NCI-H2029 treated with DMSO at 0.1 percent for 48 hours (cell line): ENCODE data around the gene CBL.

Experiments
- DNase-seq: peaks from one replicate; lab custom pipeline; 2025; lab: John Stamatoyannopoulos, UW

CBL gene

DNA sequence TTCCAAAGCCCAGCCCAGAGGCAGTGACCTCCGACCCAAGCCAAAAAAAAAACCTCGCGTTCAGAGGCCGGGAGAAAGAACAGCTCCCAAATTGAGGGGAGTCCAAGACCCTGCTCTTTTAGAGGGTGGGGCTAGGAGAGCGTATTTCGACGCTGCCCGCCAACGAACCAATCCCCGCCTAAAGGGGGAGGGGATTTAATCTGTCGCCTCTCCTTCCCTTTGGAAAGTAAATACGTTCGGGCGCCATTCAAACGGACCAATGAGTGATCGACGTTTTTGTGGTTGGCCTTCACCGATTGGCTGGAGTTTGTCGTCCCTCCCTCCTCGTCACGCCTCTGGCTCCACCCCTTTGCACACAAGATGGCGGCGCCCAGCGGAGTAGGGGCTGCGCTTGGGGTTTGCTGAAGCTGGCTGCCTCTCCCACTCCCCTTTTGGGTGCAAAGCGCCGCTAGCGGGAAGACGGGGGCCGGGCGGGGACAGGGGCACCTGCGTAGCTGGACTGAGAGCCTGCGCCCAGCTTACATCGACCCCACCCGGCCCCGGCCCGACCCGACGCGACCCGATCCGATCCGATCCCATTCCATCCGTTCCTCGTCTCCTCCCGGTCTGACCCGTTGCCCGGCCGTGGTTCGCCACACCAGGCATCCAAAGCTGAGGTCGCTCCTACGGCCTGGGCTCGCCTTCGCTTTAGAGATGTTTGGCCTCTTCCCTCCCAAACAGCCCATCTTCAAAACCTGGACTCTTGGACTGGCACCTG, 128.2 kb downstream of the CBL start, which contains the start of gene RNF26:
Gene RNF26 (plus strand): TSS at position 354 of the 757 bp plus-strand sequence. CDS start 596 bp downstream, outside the sequence.
- peak; percentile 92 for DNase-seq

DNA sequence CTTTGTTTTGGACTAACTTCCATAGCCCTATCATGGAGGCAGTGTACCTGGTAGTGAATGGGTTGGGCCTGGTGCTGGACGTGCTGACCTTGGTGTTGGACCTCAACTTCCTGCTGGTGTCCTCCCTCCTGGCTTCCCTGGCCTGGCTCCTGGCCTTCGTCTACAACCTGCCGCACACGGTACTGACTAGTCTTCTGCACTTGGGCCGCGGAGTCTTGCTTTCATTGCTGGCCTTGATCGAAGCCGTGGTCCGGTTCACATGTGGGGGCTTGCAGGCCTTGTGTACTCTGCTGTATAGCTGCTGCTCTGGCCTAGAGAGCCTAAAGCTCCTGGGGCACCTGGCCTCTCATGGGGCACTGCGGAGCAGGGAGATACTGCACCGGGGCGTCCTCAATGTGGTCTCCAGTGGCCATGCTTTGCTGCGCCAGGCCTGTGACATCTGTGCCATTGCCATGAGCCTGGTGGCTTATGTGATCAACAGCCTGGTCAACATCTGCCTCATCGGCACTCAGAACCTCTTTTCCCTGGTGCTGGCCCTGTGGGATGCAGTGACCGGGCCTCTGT, 129.0 kb downstream of the CBL start:
- no peak for DNase-seq

DNA sequence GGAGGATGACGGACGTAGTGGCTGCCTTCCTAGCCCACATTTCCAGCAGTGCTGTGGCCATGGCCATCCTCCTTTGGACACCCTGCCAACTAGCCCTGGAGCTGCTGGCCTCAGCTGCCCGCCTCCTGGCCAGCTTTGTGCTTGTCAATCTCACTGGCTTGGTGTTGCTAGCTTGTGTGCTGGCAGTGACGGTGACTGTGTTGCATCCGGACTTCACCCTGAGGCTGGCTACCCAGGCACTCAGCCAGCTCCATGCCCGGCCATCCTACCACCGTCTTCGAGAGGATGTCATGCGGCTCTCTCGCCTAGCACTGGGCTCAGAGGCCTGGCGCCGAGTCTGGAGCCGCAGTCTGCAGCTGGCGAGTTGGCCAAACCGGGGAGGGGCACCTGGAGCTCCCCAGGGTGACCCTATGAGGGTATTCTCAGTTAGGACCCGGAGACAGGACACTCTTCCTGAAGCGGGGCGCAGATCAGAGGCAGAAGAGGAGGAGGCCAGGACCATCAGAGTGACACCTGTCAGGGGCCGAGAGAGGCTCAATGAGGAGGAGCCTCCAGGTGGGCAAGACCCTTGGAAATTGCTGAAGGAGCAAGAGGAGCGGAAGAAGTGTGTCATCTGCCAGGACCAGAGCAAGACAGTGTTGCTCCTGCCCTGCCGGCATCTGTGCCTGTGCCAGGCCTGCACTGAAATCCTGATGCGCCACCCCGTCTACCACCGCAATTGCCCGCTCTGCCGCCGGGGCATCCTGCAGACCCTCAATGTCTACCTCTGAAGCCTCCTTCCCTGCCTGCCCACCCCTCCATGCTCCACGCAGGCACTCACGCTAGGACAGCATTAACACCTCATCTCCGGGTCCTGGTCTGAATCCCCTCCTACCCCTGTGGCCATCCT, 129.8 kb downstream of the CBL start:
- DNase-seq, result no peak

DNA sequence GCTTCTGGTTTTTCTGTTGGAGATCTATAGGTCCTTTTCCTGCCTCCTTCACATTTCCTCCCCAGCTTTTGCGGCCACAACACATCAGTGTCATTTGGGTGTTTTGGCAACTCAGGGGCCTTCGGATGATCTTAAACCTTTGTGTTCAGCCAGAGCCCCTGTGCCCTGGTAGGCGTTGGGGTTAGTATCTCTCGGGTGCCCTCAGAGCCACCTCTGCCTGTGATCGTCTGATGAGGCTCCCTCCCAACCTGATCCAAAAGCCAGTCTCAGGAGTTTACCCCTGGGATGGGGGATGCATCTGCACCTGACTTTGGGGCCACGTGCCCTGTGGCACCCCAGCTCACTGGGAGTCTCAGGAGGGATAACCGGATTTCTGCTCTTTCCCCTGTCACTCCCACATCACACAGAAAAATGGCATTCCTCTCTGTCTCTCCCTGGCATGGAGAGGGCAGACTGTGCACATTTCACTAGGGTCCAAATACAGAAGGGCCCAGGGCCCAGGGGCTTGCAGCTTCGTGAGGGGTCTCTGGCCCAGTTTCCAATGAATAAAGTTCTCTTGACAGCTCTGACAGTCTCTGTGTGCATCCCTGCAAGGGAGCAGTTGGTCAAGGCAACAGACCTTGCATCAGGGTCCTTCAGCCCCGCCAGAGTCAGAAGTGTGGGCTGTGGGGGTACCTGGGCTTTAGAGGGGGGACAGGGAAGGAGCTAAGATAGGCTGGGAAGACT, 130.8 kb downstream of the CBL start:
- DNase-seq, result no peak

DNA sequence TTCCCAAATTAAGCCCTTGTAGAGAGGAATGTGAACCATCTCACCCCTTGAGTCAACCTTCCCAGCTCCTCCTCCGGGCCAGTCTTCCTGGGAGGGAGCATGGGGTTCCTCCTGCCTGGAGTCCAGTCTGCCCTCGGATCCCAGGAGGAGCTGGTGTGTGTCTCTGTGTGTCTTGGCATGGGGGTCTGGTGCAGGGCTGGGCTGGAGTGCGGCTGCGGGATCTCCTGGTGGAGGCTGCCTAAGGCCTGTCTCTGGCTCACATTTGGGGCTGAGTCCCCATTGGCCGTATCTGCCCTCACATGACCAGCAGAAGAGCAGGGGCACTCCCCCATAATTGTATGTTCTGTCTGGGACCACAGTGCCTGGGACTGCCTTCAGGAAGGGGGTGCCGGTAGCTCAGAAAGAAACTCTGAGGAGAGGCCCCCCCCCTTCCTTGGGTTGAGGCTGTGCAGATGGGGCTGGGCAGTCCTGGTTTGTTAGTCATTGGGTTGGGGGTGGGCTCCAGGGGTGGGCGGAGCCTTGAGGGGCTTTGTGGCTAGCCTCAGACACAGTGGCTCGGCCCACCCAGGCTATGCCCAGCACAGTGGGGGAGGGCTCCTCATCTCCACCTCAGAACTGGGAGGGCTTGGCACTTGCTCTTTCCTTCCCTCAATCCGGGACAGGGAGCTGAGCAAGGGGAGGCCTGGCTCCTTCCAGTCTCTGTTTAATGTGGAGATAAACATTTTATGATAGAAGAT, 131.6 kb downstream of the CBL start:
- no peak for DNase-seq

DNA sequence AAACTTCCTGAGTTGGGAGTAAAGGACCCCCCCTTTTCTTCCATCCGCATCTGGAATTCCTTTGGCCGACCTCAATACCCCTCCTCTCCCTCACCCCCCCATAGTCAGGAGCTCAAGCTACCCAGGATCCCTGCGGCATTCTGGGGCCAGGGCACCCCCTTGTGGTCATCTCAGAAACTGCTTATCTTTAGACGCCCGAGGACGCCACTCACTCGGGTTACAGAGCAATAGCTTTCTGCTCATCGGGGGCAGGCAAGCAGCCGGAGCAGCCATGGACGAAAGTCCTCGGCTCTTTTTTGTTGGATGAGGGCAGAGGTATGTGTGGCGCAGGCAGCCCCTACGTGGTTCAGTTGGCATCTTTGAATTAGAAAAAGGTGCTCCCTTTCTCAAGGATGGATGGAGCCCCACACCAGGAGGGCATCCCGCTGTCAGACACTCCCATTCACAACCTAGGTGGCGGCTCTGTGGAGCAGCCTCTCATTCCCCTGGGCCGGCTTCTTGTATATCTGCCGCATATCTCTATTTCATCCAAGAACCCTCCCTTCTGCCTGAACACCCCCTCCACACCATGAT, 132.3 kb downstream of the CBL start:
- DNase-seq, result no peak

DNA sequence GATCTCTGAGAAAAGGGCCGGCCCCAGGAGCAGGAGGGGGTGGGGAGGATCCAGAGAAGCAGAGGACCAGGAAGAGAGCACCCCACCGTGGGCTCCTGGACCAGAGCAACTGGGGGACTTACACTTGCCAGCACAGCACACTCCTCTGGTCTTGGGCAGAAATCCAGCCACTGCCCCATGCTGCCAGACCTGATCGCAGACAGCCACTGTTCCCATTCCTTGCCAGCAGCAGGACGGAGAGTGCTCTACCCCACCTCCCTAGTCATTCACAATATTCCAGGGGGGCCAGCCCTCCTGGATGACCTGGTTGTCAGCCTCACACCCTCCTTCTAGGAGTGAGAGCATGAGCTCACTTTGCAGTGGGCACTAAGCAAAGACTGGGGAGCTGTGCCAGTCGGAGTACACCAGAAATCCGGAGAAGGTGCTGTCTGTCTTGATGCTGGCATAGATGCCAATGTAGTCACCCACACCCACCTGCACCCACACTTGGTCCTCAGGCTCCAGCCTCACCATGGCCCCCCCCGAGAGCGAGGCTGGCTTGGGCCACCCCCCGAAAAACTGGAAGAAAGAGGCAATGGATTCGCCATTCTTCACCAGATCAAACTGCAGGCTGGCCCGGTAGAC, 132.9 kb downstream of the CBL start:
- DNase-seq, result no peak

DNA sequence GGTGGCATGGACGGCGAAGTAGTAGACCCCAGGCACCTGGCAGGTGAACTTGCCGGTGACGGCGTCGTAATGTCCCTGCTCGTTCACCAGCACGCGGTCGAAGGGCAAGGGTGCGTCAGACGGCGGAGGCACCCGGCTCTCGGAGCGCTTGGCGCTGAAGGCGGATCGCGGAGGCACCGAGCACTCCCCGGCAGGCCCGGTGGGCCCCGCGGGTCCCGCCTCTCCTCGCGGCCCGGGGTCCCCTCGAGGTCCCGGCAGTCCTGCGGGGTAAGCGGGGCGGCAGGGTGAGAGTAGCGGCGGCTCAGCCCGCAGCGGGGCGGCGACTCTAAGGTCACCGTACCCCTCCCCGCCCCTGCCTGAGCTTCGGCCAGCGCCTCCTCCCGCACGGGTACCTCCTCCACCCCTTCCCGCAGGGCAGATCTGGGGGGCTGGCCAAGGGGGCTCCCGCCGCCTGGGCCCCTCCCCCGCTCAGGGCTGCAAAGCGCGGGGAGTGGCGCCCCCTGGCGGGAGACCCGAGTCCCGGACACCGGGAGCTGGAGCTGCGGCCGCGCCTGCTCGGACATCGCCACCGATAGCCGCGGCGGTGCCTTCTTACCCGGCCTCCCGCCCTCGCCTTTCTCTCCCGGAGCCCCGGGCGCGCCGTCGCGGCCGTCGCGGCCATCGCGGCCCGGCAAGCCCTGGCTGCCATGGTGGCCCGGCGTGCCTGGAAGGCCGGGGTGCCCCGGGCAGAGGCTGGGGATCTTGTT, 133.6 kb downstream of the CBL start:
- DNase-seq, result no peak

DNA sequence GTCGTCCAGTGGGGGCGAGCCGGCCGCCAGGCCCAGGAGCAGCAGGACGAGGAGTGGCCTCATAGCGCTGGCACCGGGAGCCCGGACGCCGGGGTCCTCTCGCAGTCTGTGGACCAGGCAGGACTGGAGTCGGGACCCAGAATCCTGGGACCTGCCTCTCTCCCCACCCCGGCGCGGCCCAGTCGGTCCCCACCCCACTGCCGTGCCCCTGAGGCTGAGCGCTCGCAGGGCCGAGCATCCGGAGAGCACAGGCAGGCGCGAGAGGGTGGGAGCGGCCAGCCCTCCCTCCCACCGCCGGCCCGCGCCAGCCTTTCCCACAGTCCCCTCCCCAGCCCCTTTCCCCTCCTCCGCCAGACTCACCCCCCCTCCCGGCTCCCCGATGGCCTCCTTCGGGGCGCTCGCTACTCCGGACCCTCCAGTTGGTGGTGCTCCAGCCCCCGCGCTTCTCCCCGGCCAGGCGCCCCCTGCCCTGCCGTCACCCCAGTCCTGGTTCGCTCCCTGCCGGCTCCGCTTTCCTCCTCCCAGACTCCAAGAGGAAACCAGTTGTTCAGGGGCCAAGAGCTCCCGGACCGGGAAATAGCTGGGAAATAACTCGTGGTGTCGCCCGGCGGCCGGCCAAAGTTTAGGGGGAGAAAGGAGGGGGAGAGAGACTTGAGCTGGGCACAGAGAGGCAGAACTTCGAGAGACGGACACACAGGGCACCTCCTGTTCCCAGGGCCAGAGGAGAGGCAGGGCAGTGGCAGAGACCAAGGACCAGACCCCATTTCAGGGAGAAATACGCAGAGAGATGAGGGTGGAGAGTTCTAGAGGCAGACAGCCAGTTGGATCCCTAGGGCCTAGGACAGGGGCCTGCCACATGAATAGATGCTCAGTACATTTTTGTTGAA, 134.4 kb downstream of the CBL start, which contains the start of gene C1QTNF5:
Gene C1QTNF5 (minus strand): TSS at position 549 of the 887 bp plus-strand sequence. CDS start 486 bp downstream, at position 63.
- no peak for DNase-seq

DNA sequence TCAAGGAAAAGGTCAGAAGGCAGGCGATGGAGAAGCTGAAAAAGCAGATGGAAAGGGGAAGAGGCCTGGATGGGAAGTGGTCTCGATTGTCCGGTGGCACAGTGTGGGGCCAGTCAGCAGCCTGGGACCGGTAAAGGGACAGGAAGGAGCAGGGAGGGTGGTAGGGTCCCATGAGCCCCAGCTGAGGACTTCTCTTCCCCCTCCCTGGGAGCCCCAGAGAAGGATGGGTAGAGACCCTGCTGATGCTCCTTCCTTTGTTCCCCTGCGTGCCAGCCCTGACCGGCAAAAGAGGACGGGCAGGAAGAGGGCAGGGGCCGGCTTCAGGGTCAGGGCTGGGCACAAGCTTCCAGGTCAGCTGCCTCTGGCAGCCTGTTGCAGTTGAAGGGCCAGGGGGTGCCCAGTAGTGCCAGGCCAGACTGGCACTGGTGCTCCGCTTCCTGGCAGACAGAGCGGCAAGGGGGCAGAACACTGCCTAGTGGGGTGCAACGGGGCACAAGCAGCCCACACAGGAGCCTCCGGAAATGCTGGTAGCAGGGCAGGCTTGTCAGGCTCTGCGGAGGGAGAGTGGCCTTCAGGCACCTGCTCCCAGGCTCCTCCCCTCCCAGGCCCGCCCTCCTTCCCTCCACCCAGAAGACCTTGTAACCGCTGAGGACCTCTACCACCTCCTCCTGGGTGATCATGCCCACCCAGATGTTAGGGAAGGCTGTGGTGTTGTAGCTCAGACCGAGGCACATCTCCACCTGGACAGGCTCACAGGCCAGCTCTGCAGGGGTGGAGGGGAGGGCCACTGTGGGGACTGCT, 135.3 kb downstream of the CBL start:
- no peak for DNase-seq

DNA sequence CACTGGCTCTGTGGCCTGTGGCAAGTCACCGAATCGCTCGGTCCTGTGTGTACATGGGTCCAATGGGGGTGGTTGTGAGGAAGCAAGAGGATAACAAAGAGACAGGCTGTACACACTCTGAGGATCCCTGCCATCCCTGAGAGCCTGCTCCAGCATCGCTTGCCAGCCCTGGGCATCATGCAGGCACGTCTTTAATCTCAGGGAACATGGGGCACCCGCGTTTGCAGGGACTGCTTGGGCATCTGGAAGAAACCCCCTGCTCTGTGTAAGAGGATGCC, 135.8 kb downstream of the CBL start:
- DNase-seq, result no peak

DNA sequence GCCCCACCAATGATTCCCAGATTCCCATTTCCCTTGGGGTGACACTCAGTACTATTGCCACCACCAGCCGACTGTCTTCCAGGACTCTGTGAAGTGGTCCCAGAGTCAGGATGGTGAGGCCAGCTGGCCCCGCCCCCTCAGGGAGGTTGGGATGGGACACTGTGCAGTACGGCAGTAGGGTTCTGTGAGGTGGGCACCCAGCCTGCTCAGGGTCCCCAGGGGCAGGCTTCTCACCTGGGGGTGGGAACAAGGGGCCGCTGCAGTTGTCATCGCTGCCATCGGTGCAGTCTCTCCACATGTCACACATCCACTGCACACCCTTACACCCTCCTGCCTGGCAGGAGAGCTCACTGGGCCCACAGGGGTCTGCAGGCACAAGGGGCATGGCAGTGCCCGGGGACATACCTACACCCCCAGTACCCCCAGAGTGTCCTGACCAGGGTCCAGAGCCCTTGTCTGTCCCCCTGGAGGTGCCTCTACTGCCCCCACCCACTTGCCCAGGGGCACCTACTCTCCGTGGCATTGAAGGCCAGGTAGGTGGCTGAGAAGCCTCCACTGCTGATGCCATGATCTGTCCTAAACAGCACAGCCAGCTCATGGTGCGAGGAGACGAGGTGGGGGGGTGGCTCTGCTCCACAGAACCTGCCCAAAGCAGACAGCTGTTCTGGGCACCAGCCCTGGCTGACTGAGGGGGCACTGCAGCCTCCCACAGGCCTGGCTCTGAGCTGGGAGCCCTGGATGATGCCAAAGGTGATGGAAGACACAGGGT, 136.4 kb downstream of the CBL start:
- DNase-seq, result no peak

DNA sequence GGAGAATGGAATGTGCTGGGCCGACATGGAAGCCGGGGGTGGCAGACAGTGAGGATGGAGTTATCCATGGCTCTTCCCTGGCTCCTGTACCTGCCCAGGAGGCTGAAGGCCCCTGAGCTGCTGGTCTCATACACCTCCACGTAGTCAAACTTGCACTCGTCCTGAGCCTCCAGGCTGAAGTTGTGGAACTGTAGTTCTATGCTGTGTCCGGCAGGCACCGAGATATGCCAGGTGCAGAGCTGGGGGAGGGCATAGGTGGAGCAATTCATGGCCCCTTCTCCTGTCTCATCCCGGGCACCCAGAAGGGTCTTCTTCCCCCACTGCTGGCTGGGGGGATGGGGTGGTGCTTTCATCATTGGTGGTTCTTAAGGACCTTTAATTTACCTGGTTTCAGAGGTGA, 137.6 kb downstream of the CBL start:
- no peak for DNase-seq

DNA sequence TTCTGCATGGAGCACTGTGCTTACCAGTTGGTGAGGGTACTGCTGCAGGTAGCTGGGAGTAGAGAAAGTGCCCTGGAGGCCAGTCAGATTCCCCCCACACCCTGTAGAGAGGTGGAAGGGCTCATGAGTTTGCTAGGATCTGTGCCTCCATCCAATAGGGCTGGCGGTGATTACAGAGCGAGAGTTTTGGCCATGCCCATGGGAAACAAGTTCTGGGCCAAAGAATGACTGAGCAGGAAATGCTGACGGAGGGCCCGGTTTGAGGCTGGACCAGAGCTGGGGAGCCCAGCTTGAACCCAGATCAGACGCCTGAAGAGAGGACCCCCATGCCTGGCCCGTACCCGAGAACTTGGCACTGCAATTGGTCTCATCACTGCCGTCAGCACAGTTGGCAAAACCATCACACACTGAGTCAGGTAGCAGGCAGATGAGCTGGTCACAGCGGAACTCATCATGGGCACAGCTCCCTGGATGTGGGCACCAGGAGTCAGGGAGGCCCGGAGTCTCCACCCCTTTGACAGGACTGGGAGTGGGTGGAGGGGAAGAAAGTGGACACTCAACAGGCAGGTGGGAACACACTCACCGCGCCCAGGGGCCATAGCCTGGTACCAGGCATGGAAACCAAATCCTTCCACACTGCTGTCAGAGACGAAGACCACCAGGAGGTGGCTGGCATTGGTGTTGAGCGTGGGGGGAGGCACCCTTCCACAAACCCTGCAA, 138.3 kb downstream of the CBL start:
- DNase-seq, result no peak

DNA sequence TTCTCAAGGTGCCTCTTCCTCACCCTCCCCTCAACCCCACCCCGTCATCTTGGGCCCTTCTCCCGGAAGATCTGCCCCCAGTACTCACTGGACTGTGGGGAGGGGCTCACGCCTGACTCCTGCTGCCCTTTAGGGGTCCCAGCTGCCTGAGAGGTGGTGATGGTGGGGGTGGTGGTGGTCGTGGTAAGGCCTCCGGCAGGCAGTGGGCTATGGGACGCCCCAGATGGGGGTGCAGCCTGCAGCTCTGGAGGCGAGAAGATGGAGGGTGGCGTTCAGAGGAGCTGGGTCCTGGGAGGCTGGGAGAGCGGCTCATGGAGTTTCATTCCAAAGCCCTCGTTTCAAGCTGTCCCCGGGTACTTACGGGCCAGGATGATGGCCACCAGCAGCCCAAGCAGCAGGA, 139.5 kb downstream of the CBL start:
- DNase-seq, result no peak

DNA sequence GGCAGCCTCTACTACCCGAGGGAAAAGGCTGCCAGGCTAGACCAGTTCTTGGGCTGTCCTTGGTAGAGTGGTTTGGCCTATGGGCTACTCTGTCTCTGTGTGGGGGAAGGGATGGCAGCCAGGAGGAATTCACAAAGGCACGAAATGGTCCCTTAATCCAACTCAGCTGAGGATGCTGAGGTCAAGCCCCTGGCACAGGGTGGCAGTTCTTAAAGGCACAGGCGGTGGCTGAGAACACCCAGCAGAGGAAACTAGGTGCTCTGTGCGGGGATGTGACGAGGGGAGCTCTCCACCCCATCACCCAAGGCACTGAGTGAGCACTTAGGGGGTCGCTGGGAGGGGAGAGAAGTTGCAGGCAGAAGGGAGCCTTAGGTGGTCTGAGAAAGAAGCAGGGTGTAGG, 140.5 kb downstream of the CBL start, which contains the start of gene MFRP:
Gene MFRP (minus strand): TSS at position 101 of the 400 bp plus-strand sequence. CDS start 192 bp downstream, outside the sequence.
- no peak for DNase-seq

DNA sequence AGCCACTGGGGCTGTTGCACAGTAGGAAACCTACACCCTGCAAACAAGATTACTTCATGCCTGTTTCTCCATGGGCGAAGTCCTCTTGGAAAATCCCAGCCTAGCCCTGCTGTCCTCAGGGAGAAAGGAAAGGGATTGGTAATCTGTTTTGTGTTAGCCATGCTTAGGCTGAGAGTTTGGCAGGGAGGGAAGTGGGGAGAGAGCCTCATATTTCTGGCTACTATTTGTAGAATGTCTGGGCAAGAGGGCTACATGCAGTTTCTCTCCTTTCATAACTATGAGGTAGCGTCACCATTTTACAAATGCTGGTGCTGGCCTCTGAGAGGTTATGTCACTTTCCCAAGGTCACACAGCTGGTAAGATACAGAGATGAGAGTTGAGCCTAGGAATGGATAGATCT, 141.1 kb downstream of the CBL start:
- DNase-seq, result no peak
